GM12891 (cell line): ENCODE results near the gene CORT.

Experiments
- PAX5 ChIP-seq: IDR thresholded peaks from 2 replicates; pipeline ENCODE4 v1.6.1; 2011; ENCODE audit warnings: low read length, moderate library complexity, mild to moderate bottlenecking; ENCODE audit not compliant: insufficient read depth, severe bottlenecking
- POLR2A ChIP-seq: IDR thresholded peaks from 2 replicates; pipeline ENCODE4 v1.6.1; 2011; ENCODE audit warnings: low read depth, low read length, control low read depth
- POLR2AphosphoS5 ChIP-seq: IDR thresholded peaks from 2 replicates; pipeline ENCODE4 v1.6.1; 2011; ENCODE audit warnings: low read depth, low read length, control low read depth
- POU2F2 ChIP-seq: IDR thresholded peaks from 2 replicates; pipeline ENCODE4 v1.6.1; 2011; ENCODE audit warnings: low read depth, mild to moderate bottlenecking, control low read depth, low read length, moderate library complexity
- TAF1 ChIP-seq: IDR thresholded peaks from 2 replicates; pipeline ENCODE4 v1.6.1; 2011; ENCODE audit warnings: low read depth, low read length, control low read depth

- no peak for TF ChIP-seq POLR2A
- TF ChIP-seq POLR2AphosphoS5 = no peak
- TF ChIP-seq TAF1 = no peak
- TF ChIP-seq PAX5 = no peak
- TF ChIP-seq POU2F2 = no peak
These were observed 25.7 kb downstream of the CORT start for GRCh38 chr1:10475510-10475909.
